HT1080 (cell line): ENCODE data around the gene CHRNB2. TPM values are rescaled to one million over a fixed set of nuclear protein-coding genes. Genes with fewer than 3 reads are reported as not detected.

Source experiments
- DNase-seq: peaks from one replicate; pipeline ENCODE4 v3.0.0-alpha.2; 2015; ENCODE audit warnings: low read depth
- total RNA-seq: library from RNA; depleted of rRNA; stranded (reverse); fragments of >200 nt; shearing (Covaris generic); gene quantifications from 2 replicates; pipeline ENCODE4 v1.2.3, GENCODE V29; 2014

The CHRNB2 gene
- total RNA-seq, 1 experiment from 2014 or later, result 0.88 TPM

GRCh38 chr1:154577346-154578057 lies 9.9 kb downstream of the CHRNB2 start:
- no peak for DNase-seq

- no peak for DNase-seq
Observed at GRCh38 chr1:154578058-154578418, 10.5 kb downstream of the CHRNB2 start.

GRCh38 chr1:154579374-154579773 lies 11.8 kb downstream of the CHRNB2 start:
- no peak for DNase-seq

- no peak for DNase-seq
Observed at GRCh38 chr1:154581766-154582165, 14.2 kb downstream of the CHRNB2 start.

GRCh38 chr1:154582885-154583284 lies 15.3 kb downstream of the CHRNB2 start:
- DNase-seq, result no peak

GRCh38 chr1:154583773-154584172 lies 16.2 kb downstream of the CHRNB2 start:
- no peak for DNase-seq

GRCh38 chr1:154584267-154584994 lies 16.9 kb downstream of the CHRNB2 start:
- no peak for DNase-seq

GRCh38 chr1:154586231-154586630 lies 18.7 kb downstream of the CHRNB2 start:
- no peak for DNase-seq

- DNase-seq, result no peak
Observed at GRCh38 chr1:154586641-154587040, 19.1 kb downstream of the CHRNB2 start.

- DNase-seq, result no peak
Observed at GRCh38 chr1:154589780-154590179, 22.2 kb downstream of the CHRNB2 start.

- no peak for DNase-seq
Observed at GRCh38 chr1:154590756-154591155, 23.2 kb downstream of the CHRNB2 start.

- no peak for DNase-seq
Observed at GRCh38 chr1:154591206-154591605, 23.6 kb downstream of the CHRNB2 start.

- DNase-seq, result no peak
Observed at GRCh38 chr1:154593390-154593789, 25.8 kb downstream of the CHRNB2 start.

GRCh38 chr1:154594811-154595210 lies 27.2 kb downstream of the CHRNB2 start:
- DNase-seq, result no peak

GRCh38 chr1:154595621-154596020 lies 28.0 kb downstream of the CHRNB2 start:
- peak; percentile 56 for DNase-seq

- DNase-seq, result no peak
Observed at GRCh38 chr1:154598871-154599635, 31.5 kb downstream of the CHRNB2 start.

- no peak for DNase-seq
Observed at GRCh38 chr1:154599658-154600057, 32.1 kb downstream of the CHRNB2 start.

GRCh38 chr1:154603317-154603716 lies 35.7 kb downstream of the CHRNB2 start:
- DNase-seq, result no peak

GRCh38 chr1:154605534-154605933 lies 38.0 kb downstream of the CHRNB2 start:
- DNase-seq, result no peak

- DNase-seq, result peak; percentile 19
Observed at GRCh38 chr1:154607106-154607608, 39.6 kb downstream of the CHRNB2 start.

- peak; percentile 90 for DNase-seq
Observed at GRCh38 chr1:154607609-154608396, 40.2 kb downstream of the CHRNB2 start, which contains the start of gene ADAR. ADAR (minus strand) TSS chr1:154608186; CDS start chr1:154608006, 180 bp downstream.
